Kidney glomerular epithelial cell (primary cell): Measurements from ENCODE around the gene HSF2BP.
A peak's percentile ranks its signal among the peaks of the same experiment; 100 is the strongest.
"Not testable (repeated sequence)": the region's sequence is repeated elsewhere in the genome, so short reads cannot be mapped to it uniquely, and the experiment has no call there.

Source experiments
- DNase-seq: peaks from one replicate; lab custom pipeline; 2025; lab: John Stamatoyannopoulos, UW

The HSF2BP gene

DNA sequence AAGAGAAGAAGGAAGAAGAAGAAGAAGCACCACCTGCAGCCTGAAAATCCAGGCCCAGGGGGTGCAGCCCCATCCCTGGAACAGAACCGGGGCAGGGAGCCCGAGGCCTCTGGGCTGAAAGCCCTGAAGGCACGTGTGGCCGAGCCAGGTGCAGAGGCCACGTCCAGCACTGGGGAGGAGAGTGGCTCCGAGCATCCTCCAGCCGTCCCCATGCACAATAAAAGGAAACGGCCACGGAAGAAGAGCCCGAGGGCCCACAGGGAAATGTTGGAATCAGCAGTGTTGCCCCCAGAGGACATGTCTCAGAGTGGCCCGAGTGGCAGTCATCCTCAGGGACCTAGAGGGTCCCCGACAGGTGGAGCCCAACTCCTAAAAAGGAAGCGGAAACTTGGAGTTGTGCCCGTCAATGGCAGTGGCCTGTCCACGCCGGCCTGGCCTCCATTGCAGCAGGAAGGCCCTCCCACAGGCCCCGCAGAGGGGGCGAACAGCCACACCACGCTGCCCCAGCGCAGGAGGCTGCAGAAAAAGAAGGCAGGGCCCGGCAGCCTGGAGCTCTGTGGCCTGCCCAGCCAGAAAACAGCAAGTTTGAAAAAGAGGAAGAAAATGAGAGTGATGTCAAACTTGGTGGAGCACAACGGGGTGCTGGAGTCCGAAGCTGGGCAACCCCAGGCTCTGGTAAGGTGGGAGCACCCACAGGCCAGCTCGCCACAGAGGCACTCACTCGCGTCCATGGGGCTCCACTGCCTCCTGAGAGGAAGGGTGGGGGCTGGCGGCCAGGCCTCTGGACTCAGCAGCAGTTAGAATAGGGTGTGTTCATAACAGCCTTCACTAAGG, 28.5 kb upstream of the HSF2BP start:
- no peak for DNase-seq

DNA sequence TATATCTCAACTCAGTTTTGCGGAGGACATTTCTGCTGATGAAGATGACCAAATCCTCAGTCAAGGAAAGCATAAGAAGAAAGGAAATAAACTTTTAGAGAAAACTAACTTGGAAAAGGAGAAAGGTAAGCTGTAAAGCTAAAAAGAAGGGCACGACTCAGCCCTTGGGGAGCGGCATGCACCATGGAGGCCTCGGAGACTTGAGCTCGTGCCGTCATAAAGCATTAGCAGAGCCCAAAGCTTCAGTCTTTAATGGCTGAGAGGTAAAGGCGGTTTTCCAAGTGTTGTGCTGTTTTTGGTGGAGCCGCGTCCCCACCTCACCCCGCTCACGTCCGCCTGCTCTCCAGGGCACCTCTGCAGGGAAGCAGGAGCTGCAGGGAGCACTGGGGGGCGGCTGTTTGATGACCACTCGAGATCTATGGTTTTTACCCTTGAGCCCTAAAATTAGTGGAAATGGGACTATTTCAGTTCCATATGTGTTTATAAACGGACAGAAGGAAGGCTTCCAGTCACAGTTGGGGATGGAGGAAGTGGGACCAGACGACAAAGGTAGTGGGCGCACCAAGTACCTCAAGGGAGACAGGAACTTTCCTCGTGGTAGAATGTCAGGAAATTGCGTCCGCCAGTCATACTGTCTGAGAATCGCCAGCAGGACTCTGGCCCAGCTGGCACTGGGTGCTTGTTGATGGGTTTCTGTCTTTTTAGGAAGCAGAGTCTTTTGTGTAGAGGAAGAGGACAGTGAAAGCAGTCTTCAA, 27.7 kb upstream of the HSF2BP start:
- DNase-seq, result no peak

DNA sequence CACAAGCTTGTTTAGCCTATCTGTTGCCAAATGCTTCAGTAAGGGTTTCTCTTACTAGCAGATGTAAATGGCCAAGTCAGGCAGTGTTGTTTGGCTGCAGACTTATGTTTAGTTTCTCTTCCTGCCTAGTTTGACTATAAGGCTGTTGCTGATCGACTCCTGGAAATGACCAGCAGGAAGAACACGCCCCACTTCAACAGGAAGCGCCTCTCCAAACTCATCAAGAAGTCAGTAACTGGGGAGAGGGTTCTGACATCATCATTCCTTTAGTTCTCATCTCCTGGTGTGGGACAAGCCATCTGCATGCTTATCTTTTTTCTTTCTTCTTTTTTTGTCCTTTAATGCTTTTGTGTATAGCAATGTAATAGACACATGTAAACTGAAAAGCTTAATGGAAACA, 25.1 kb upstream of the HSF2BP start:
- no peak for DNase-seq

DNA sequence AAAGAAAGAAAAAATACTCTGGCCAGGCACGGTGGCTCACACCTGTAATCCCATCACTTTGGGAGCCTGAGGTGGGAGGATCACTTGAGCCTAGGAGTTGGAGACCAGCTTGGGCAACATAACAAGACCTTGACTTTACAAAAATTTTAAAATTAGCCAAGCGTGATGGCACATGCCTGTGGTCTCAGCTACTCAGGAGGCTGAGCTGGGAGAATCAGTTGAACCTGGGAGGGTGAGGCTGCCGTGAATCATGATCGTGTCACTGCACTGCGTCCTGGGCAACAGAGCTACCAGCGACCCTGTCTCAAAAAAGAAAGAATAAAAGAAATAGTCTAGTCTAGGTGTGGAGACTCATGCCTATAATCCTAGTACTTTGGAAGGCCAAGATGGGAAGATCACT, 22.4 kb upstream of the HSF2BP start:
- no peak for DNase-seq

DNA sequence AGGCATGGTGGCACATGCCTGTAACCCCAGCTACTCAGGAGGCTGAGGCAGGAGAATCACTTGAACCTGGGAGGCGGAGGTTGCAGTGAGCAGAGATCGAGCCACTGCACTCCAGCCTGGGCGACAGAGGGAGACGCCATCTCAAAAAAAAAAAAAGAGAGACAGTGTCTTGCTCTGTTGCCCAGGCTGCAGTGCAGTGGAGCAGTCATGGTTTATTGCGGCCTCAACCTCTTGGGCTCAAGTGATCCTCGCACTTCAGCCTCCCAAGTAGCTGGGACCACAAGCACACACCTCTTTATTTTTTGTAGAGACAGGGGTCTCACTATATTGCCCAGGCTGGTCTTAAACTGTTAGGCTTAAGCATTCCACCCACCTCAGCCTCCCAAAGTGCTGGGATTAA, 21.1 kb upstream of the HSF2BP start:
- DNase-seq, result not testable (repeated sequence)

DNA sequence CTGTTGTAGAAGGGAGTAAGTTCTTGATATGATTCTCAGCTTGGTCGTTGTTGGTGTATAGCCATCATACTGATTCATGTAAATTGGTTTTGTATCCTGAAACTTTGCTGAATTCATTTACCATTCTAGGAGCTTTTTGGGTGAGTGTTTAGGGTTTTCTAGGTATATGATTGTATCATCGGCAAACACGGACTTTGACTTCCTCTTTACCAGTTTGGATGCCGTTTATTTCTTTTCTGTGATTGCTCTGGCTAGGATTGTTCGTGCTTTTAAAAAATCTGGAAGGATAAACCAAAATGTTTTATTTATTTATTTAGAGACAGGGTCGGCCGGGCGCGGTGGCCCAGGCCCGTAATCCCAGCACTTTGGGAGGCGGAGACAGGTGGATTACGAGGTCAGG, 20.7 kb upstream of the HSF2BP start:
- DNase-seq, result no peak

DNA sequence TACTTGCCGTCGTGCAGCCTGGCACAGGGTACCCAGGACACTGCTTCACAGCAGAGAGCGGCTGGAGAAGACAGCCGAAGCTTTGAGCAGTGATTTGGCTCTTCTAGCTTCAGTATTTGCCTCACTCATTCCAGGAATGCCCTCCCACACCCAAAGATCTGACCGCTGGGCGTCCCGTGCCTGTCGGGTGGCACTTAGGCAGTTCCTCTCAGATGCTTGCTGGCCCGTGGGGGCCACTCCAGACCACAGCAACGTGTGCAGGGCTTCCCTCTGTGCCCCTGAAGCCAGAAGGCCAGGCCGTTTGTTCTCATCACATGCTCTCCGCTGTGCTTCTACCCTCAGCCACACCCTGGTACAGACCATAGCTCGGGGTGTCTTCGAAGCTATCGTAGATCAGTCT, 17.1 kb upstream of the HSF2BP start:
- no peak for DNase-seq

DNA sequence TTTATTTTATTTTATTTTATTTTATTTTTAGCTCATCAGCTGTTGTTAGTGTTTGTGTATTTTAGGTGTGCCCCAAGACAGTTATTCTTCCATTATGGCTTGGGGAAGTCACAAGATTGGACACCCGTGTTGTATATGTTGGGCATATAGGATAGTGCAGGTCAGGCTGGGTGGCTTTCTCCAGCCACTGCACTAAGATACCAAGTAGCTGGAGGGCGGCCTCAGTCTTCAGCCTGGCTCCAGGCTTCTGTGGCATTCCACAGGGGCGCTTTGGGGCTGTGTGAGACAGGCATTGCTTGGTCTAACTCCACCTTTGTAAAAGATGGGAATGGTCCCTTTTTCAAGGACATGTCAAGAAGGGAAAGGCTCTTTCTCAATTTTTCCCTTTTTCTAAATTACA, 16.6 kb upstream of the HSF2BP start:
- no peak for DNase-seq

DNA sequence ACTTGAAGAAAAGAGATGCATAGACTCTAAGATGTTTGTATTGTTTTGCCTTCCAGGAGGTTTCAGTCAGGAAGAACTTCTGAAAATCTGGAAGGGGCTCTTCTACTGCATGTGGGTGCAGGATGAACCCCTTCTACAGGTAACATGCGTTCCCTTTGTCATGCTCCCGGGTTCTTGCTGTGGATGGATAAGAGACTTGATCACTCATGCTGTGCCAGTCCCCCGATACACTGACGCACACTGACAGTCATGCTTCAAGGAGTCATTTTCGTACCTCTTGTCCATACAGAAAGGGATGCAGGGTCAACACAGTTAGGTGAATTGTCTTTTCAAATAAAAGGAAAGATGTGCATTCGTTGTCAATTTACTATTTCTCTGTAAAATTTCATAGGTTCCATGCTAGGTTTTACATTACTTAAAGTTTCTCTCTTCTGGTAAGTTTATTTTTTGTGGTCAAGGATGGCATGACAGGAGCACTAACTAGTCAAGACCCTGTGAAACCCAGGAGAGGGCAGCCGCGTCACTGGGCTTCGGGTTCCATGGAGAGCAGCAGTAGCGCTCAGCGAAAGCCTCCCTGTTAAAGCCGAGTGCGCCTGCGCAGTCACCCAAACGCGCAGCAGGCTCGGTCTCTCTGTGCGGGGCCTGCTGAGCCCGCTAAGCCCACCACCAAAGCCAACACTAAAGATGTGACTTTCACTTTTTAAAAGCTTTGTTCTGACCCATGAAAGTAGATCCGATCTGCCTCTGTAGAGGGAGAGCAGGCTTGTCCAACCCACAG, 10.7 kb upstream of the HSF2BP start:
- no peak for DNase-seq

DNA sequence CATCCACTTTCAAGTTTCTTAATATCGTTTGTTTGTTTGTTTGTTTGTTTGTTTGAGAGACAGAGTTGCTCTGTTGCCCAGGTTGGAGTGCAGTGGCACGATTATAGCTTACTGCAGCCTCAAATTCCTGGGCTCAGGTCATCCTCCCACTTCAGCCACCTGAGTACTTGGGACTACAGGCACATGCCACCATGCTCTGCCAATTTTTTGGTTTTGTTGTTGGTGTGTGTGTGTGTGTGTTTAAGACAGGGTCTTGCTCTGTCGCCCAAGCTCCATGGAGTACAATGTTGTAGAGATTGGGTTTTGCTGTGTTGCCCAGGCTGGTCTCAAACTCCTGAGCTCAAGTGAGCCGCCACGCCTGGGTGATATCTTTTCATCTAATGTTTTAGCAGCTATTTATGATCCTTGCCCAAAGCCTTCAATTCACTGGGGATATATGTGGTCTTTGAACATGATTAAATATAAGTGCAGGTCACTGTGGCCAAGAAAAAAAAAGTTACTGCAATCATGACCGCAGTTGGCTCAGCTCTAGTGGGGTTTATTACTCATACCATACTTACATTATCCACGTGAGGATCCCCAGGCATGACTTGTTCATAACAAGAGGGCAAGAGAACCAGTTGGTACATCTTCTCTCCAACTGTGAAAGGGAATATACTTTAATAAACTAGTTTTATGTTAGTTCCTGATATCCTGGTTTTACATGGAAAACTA, 8.1 kb upstream of the HSF2BP start:
- DNase-seq, result no peak

DNA sequence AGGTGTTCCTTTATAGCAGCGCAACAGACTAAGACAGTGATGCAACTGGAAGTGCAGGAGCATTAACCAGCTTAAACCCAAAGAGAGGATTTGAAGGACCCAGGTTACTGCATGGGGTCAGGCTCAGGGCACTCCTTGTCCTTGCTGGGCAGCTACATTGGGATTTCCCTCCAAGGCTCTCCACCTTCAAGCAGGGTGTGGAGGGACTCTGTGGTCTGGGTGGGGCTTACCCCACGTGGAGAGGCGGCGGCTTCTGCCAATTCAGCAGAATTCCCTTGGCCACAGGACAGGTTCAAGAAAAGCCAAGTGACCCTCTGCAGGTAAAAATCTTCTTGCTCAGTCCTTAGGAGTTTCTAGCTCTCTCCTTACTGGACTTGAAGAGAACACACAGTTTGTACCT, 6.6 kb upstream of the HSF2BP start:
- DNase-seq, result no peak

DNA sequence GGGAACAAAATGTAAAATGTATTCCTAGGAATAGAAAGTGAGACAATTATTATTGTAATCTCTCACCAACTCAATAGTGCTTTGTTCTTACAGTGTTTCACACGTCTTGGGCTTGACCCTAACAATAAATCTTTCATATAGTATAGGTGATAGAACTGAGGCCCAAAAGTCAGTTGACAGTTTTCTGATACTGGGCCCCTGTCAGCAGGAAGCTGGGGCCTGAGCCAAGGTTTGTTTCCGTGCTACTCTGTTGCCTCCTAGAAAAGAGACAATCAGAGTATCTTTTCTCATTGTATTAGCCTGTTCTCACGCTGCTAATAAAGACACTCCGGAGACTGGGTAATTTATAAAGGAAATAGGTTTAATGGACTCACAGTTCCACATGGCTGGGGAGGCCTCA, 5.1 kb upstream of the HSF2BP start:
- no peak for DNase-seq

DNA sequence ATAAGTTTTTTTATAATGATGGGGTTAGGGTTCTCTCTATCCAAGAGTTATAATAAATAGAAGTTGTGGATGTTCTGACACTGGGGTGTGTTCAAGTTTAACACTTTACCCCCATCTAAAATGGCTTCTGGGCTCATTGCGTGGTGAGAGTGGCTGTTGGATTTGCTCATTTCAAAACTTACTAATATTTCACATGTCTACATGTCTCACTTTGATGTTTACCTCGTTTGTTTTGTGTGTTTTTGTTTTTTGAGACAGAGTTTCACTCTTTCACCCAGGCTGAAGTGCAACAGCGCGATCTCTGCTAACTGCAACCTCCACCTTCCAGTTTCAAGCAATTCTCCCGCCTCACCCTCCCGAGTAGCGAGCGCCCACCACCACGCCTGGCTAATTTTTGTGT, 3.7 kb upstream of the HSF2BP start:
- no peak for DNase-seq

DNA sequence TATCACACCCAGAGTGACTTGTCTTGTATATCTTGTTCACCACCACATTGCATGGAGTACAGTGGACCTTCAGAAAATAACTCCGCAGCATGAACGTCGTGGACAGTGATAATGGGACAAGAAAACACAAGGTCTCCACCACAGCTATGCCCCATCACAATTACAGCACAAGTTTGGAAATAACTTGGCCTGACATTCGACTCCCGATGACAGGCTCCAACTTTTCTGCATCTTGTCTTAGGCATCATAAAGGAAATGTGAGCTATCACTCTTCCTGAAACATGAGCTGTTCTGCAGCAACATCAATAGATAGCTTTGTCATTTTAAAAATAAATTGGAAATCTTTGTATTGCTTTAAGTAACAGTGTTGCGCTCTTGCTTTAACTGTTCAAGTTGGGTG, 3.0 kb upstream of the HSF2BP start:
- DNase-seq, result no peak

DNA sequence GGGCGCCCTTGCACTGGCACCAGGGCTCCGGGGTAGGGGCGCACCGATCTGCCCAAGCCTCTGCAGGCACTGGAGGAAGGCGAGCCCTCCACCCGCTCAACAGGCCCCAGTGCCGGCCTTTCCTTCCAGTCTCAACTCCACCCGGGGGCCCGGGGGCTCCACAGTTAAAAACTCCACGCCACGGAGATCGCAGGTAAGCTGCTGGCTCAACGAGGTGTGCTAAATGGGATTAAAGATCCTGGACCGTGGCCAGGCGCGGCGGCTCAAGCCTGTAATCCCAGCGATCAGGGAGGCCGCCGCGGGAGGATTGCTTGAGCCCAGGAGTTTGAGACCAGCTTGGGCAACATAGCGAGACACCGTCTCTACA, 536 bp downstream of the HSF2BP start:
- DNase-seq, result no peak

DNA sequence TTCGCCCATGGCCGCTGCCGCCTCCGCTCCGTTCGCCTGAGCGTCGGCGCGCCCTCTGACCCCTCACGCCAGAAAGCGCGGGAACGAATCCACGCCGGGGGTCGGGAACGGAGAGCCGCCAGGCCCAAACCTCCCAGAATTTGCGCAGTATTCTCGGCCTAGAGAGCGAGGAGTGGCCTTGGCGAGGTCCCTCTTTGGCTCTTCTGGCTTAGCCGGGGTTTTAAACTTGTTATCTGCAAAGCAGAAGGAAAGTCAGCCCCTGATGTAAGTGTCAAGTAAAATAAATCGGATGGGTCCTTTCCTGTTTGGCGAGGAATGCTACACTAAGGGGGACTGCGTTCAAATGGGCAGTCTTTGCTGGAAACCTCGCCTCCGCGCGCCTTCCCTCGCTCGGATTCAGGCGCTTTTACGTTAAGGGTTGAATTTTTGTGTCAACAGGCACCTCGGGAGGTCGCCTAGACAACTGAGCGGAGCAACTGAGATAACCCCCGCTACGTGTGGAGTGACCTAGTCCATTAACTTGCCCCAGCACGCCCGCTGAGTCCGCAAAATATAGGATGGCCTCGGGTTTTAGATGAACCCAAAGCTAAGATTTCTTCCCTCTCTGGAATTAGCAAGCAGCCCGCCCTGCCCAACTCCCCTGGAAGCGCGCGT, 1.1 kb downstream of the HSF2BP start:
- no peak for DNase-seq

DNA sequence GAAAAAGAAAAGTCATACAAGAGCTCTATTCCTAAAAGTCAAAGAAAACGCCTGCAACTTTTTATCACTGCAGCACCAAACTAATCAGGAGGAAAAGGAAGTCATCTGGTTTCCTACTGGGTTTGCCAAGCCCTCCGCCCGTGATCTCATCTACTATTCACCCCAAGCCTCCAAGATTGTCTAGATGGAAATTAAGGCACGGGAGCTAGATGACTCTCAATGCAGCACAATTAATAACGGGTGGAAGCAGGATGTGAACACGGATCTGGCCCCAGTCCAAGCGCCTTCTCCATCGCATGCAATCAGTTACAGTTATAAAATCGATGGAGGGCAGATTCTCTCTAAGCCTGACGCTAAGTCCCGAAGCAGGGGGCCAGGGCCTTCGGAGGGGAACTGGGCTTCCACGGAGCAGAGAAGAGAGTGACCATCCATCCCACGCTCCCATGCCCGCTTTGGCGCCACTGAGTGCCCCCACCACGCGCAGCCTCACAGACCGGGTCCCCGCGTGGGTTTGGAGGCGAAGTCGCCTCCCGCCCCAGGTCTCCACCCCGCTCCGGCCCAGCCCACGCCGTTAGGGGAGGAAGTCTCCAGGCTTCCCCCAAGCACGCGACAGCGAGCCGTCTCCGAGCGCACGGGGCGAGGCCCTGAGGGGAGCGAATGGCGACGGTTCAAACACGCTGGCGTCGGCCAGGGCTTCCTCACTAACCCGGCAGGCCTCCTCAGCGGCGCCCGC, 1.8 kb downstream of the HSF2BP start:
- DNase-seq, result no peak

DNA sequence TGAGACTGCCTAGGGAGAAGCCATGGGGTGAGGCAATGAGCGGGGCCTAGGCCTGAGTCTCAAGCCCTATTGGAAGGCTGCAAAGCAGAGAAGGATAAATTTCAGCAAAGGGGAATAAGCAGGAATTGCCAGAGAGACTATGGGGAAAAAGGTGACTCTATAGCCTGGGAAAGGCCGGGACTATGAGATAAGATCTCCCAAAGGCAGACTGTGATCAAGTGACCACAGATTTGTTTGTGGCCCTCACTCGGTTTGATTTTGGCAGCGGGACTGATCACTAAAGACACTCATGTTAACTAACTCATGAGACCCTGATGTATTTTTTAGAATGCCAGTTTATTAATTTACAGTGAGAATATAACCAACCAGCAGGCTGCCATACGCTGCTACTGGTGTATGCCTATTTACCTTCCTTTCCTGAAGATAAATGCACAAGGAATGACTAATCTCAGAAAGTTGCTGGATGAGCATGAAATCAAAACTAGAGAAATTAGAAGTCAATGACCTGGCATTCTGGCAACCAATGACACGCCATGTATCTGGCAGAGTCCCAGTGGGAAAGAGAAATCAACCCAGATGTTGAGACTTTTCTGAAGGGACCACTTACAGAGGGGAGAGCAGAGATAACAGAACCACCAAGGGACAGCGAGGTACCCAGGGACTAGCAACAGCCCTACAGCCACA, 4.3 kb downstream of the HSF2BP start:
- DNase-seq, result peak; percentile 33

DNA sequence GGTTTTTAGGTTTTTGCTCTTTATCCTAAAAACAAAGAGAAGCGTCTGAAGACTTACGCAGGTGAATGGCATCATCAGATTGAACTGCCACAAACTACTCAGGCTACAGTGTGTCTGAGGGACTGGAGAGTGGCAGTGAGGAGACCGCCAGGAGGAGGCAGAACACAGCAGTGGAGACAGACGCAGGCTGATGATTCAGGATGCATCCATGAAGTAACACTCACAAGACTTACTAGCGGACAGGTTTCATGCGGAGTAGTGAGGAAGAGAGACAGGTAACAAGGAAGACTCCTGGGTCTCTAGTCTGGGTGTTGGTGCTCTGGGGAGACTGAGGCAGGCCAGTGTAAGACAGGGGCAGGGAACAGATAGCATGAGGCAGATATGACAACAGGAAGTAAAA, 5.7 kb downstream of the HSF2BP start:
- no peak for DNase-seq

DNA sequence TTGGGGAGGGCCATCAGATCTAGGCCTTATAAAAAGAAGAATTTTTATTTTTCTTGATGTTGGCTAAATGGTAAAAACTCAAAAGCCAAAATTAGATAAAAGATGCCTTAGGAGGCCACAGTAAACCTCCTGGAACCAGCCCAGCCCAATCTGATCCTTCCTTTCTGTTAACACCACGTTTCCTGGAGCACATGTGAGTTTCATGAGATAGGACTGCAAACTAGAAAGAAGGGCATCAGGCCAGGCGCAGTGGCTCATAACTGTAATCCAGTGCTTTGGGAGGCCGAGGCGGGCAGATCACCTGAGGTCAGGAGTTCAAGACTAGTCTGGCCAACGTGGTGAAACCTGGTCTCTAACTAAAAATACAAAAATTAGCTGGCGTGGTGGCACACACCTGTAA, 6.7 kb downstream of the HSF2BP start:
- DNase-seq, result no peak
